Cardiac fibroblast (primary cell): ENCODE data around the gene SWSAP1.
"Not testable (repeated sequence)": the region's sequence is repeated elsewhere in the genome, so short reads cannot be mapped to it uniquely, and the experiment has no call there.

Source experiments
- DNase-seq, 2 donors: peaks; one replicate each; pipeline versions ENCODE4 v3.0.0 to v3.0.0-alpha.2; 2010; ENCODE audit warnings: low read depth in 2 of 2
- H3K4me3 ChIP-seq, 2 donors: replicated peaks in 1 of 2; 1 replicate in 1 of 2; 2 replicates in 1 of 2; pipeline ENCODE4 v1.5.1; 2011; ENCODE audit warnings: low read depth in 2 of 2, low read length in 2 of 2, mild to moderate bottlenecking in 2 of 2, moderate library complexity in 1 of 2
- TF ChIP-seq, protein P1 (sequence below): IDR thresholded peaks from one replicate; pipeline ENCODE4 v1.5.1; 2011; ENCODE audit warnings: low read depth, mild to moderate bottlenecking, low read length, inconsistent platforms

SWSAP1 gene

DNA sequence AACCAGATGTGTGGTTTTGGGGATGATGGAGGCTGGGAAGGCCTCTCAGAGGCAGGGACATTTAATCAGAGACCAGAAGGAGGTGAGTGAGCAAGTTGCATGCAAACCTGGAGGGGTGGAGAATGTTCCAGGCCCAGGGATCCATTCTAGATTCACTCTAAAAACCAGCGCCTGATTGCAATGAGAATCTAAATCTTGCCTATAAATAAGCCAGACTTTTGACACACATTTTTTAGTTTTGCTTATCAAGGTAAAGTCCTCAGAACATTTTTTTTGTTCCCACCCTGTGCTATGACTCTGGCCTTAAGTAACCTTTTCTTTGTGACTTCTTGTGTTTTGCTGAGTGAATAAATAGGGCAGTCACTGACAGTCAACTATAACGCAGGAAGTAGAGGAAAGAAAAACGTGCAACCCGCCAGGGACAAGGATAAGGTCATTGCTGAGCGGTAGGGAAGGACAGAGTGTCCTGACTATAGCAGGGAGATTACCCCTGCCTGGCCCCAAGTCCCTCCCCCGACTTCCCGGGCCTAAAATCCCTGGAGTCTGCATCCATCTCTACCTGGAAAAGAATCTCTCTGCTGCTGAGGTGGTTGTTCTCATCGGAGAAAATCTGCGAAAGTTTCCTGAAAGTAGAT, 30.2 kb downstream of the SWSAP1 start:
- TF ChIP-seq, protein P1, sequence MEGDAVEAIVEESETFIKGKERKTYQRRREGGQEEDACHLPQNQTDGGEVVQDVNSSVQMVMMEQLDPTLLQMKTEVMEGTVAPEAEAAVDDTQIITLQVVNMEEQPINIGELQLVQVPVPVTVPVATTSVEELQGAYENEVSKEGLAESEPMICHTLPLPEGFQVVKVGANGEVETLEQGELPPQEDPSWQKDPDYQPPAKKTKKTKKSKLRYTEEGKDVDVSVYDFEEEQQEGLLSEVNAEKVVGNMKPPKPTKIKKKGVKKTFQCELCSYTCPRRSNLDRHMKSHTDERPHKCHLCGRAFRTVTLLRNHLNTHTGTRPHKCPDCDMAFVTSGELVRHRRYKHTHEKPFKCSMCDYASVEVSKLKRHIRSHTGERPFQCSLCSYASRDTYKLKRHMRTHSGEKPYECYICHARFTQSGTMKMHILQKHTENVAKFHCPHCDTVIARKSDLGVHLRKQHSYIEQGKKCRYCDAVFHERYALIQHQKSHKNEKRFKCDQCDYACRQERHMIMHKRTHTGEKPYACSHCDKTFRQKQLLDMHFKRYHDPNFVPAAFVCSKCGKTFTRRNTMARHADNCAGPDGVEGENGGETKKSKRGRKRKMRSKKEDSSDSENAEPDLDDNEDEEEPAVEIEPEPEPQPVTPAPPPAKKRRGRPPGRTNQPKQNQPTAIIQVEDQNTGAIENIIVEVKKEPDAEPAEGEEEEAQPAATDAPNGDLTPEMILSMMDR = no peak
- no peak overlapping the region for H3K4me3 ChIP-seq
- no peak for DNase-seq

DNA sequence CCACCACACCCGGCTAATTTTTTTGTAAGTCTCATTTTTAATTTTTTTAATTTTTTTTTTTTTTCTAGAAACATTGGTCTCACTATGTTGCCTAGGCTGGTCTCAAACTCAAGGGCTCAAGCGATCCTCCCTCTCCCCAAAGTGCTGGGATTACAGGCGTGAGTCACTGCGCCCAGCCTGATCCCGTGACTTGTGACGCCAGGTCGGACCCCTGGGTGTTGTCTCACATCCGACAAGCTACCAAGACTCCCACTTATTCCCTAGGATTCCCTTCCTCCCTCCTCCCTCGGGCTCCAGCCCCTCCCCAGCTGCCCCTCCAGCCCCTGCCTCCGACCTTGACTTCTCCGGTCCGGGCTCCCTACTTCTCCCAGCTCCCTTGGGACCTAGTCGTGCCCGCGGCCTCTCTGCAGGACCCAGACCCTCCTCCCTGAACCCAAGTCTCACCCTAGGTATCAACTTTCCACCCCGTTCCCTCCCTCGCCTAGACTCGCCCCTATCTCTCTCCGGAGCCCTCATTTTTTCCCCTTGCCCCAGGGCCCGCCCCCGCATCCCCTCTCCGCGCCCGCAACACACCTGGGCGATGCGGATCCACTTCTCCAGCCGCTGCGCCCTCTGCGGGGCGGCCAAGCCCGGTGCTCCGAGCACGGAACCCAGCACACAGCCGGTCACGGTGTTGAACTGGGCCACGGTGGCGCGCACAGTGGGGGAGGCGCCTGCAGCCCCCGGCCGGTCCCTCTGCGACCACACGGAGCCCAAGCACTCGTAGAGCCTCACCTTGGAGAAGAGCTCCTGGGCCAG, 31.6 kb downstream of the SWSAP1 start:
- TF ChIP-seq, protein P1 = peak; percentile 26
- no peak overlapping the region for H3K4me3 ChIP-seq
- no peak for DNase-seq

DNA sequence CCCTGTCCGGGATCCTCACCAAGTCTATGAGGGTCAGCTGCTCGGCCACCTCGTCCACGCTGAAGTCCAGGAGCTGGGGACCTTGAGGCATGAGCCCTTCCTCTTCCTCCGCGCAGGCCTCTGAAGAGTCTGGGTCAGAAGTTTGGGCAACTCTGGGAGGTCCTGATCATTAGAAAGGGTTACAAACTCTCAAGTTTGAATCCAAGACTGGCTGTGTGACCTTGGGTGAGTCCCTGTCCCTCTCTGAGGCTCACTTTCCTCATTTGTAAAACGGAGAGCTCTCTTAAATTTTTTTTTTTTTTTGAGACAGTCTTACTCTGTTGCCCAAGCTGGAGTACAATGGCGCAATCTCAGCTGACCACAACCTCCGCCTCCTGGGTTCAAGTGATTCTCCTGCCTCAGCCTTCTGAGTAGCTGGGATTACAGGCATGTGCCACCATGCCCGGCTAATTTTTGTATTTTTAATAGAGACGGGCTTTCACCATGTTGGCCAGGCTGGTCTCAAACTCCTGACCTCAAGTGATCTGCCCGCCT, 32.3 kb downstream of the SWSAP1 start:
- not testable (repeated sequence) for H3K4me3 ChIP-seq, DNase-seq

- TF ChIP-seq, protein P1 = no peak
These were observed 34.1 kb downstream of the SWSAP1 start for GRCh38 chr19:11408591-11408990.

DNA sequence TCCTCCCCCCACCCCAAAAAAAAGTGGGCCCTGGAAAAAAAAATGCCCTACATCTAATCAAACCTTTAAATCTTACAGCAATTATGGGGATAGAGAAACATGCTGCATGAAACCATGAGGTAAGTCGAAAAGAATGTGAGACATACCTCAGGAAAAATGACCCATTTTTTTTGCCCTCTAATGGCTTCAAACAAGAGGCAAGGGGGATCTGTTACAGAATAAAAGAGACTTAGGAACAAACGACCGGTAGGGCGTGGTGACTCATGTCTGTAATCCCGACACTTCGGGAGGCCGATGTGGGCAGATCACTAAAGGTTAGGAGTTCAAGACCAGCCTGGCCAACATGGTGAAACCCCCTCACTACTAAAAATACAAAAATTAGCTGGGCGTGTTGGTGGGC, 36.2 kb downstream of the SWSAP1 start:
- peak in 1 of 2 donors; percentile 39 for DNase-seq
- TF ChIP-seq, protein P1 = no peak
- no peak overlapping the region for H3K4me3 ChIP-seq

More at GRCh38 chr19:11408591-11408990, 34.1 kb downstream of the SWSAP1 start:
- no peak overlapping the region for H3K4me3 ChIP-seq
- no peak for DNase-seq

- no peak overlapping the region for H3K4me3 ChIP-seq
- TF ChIP-seq, protein P1 = no peak
- DNase-seq = no peak
These were observed 40.1 kb downstream of the SWSAP1 start for GRCh38 chr19:11414544-11414943.

DNA sequence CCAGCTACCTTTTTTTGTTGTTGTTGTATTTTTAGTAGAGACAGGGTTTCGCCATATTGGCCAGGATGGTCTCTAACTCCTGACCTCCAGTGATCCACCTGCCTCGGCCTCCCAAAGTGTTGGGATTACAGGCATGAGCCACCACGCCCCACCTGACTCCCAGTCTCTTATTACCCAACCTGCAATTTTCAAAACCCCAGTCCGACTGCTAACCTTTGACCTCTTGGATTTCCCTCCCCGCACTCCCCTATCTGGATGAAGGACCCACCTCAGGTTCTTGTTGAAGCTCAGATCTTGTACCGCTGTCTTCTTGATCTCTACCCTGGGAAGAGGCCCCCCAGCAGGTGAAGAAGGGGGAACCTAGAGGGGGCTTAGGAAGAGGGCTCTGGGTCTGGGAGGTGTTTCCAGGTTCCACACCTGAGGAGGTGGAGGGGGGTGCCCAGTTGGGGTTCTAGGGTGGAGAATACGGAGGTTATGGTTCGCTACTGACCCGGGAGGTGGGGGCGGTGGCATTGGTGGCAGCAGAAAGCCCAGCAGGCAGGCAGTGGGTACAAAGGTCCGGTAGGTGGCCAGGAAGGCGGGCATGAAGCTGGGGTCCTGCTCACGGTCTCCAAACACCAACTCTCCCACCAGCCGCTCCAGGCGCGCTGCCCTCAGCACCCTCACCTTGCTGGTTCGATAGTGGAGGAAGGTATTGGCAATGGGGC, 42.0 kb downstream of the SWSAP1 start:
- DNase-seq = no peak
- H3K4me3 ChIP-seq = no peak overlapping the region
- TF ChIP-seq, protein P1 = no peak
